H9 (cell line): Measurements from ENCODE around the gene KIAA0753. TPM values are rescaled to one million over a fixed set of nuclear protein-coding genes. Genes with fewer than 3 reads are reported as not detected.

ENCODE experiments used
- DNase-seq: peaks from one replicate; pipeline ENCODE4 v3.0.0-alpha.2; 2017
- H2AFZ ChIP-seq: one replicate; pipeline ENCODE4 v1.6.1; 2013; ENCODE audit warnings: mild to moderate bottlenecking, low read length, control low read depth, moderate library complexity
- H2AK5ac ChIP-seq: 2 replicates; pipeline ENCODE4 v1.6.1; 2013; ENCODE audit warnings: low read length, control low read depth, mixed read lengths; ENCODE audit not compliant: insufficient read length
- H2BK120ac ChIP-seq: one replicate; pipeline ENCODE4 v1.6.1; 2013; ENCODE audit warnings: low read depth, mild to moderate bottlenecking, low read length, control low read depth, inconsistent platforms; ENCODE audit not compliant: poor library complexity, severe bottlenecking
- H2BK12ac ChIP-seq: 2 replicates; pipeline ENCODE4 v1.6.1; 2013; ENCODE audit warnings: low read length, control low read depth, mixed read lengths, low read depth; ENCODE audit not compliant: insufficient read length
- H2BK15ac ChIP-seq: 2 replicates; pipeline ENCODE4 v1.6.1; 2013; ENCODE audit warnings: low read depth, low read length, control low read depth
- H2BK20ac ChIP-seq: one replicate; pipeline ENCODE4 v1.6.1; 2013; ENCODE audit warnings: low read depth, mild to moderate bottlenecking, low read length, control low read depth, inconsistent platforms; ENCODE audit not compliant: poor library complexity, severe bottlenecking
- H2BK5ac ChIP-seq: 2 replicates; pipeline ENCODE4 v1.6.1; 2013; ENCODE audit warnings: low read length, control low read depth, mixed read lengths; ENCODE audit not compliant: insufficient read length
- H3K14ac ChIP-seq: 2 replicates; pipeline ENCODE4 v1.6.1; 2013; ENCODE audit warnings: low read length, control low read depth; ENCODE audit not compliant: insufficient read depth
- H3K18ac ChIP-seq: 2 replicates; pipeline ENCODE4 v1.6.1; 2013; ENCODE audit warnings: low read depth, mild to moderate bottlenecking, mixed read lengths, low read length, control low read depth; ENCODE audit not compliant: insufficient read length
- H3K23ac ChIP-seq: 2 replicates; pipeline ENCODE4 v1.6.1; 2013; ENCODE audit warnings: low read length, control low read depth, mixed read lengths, low read depth; ENCODE audit not compliant: insufficient read length
- H3K23me2 ChIP-seq: 2 replicates; pipeline ENCODE4 v1.6.1; 2013; ENCODE audit warnings: low read depth, mild to moderate bottlenecking, mixed read lengths, low read length, control low read depth; ENCODE audit not compliant: insufficient read length, poor library complexity, severe bottlenecking
- H3K27ac ChIP-seq: 2 replicates; pipeline ENCODE4 v1.5.1; 2013; ENCODE audit warnings: low read length, control low read depth, mixed read lengths, low read depth; ENCODE audit not compliant: insufficient read length
- H3K27me3 ChIP-seq: 2 replicates; pipeline ENCODE4 v1.6.1; 2013; ENCODE audit warnings: low read length, control low read depth, inconsistent platforms; ENCODE audit not compliant: insufficient read depth
- H3K4ac ChIP-seq: 2 replicates; pipeline ENCODE4 v1.6.1; 2013; ENCODE audit warnings: low read depth, mild to moderate bottlenecking, control low read depth, inconsistent platforms, low read length, moderate library complexity
- H3K4me1 ChIP-seq: 2 replicates; pipeline ENCODE4 v1.6.1; 2013; ENCODE audit warnings: low read length, control low read depth, inconsistent platforms; ENCODE audit not compliant: insufficient read depth
- H3K4me2 ChIP-seq: 2 replicates; pipeline ENCODE4 v1.6.1; 2013; ENCODE audit warnings: low read length, control low read depth, mixed read lengths; ENCODE audit not compliant: insufficient read length, insufficient read depth
- H3K56ac ChIP-seq: 2 replicates; pipeline ENCODE4 v1.6.1; 2013; ENCODE audit warnings: low read depth, mild to moderate bottlenecking, mixed read lengths, low read length, control low read depth; ENCODE audit not compliant: insufficient read length
- H3K79me1 ChIP-seq: 2 replicates; pipeline ENCODE4 v1.6.1; 2013; ENCODE audit warnings: low read depth, mild to moderate bottlenecking, moderate library complexity, low read length, control low read depth, inconsistent platforms; ENCODE audit not compliant: insufficient read depth, poor library complexity, severe bottlenecking
- H3K79me2 ChIP-seq: 2 replicates; pipeline ENCODE4 v1.6.1; 2013; ENCODE audit warnings: low read length, control low read depth, inconsistent platforms; ENCODE audit not compliant: insufficient read depth
- H3K9ac ChIP-seq: 2 replicates; pipeline ENCODE4 v1.6.1; 2013; ENCODE audit warnings: low read length, control low read depth, mixed read lengths; ENCODE audit not compliant: insufficient read length; ENCODE audit errors: extremely low read depth
- H3K9me3 ChIP-seq: one replicate; pipeline ENCODE4 v1.6.1; 2013; ENCODE audit warnings: low read depth, low read length, inconsistent platforms; ENCODE audit not compliant: control insufficient read depth
- H3T11ph ChIP-seq: one replicate; pipeline ENCODE4 v1.6.1; 2013; ENCODE audit warnings: mild to moderate bottlenecking, low read length, control low read depth, inconsistent platforms
- H4K20me1 ChIP-seq: one replicate; pipeline ENCODE4 v1.6.1; 2013; ENCODE audit not compliant: control insufficient read depth, insufficient read length, insufficient read depth
- H4K5ac ChIP-seq: 2 replicates; pipeline ENCODE4 v1.6.1; 2013; ENCODE audit warnings: low read depth, mild to moderate bottlenecking, mixed read lengths, low read length, control low read depth; ENCODE audit not compliant: insufficient read length
- H4K8ac ChIP-seq: replicated peaks from 2 replicates; pipeline ENCODE4 v1.6.1; 2013; ENCODE audit warnings: low read length, control low read depth, mixed read lengths, low read depth; ENCODE audit not compliant: insufficient read length
- H4K91ac ChIP-seq: 2 replicates; pipeline ENCODE4 v1.6.1; 2013; ENCODE audit warnings: low read depth, mild to moderate bottlenecking, moderate library complexity, mixed read lengths, low read length, control low read depth; ENCODE audit not compliant: insufficient read length
- H3K27ac Mint-ChIP-seq, 3 experiments: 2 replicates in 2 of 3; 3 replicates in 1 of 3; pipeline ENCODE4 v1.8.0; 2020 to 2021; ENCODE audit warnings: mixed read lengths in 3 of 3, mild to moderate bottlenecking in 1 of 3, moderate library complexity in 1 of 3
- H3K27me3 Mint-ChIP-seq: 2 replicates; pipeline ENCODE4 v1.8.0; 2021; ENCODE audit warnings: low read depth, mild to moderate bottlenecking, moderate library complexity, mixed read lengths
- H3K36me3 Mint-ChIP-seq, 3 experiments: 2 replicates in 2 of 3; 3 replicates in 1 of 3; pipeline ENCODE4 v1.8.0; 2020 to 2021; ENCODE audit warnings: low read depth in 3 of 3, mixed read lengths in 3 of 3; ENCODE audit not compliant: insufficient read depth in 1 of 3
- H3K4me1 Mint-ChIP-seq, 2 experiments: 2 replicates each; pipeline ENCODE4 v1.8.0; 2020; ENCODE audit warnings: mixed read lengths in 2 of 2
- H3K4me3 Mint-ChIP-seq, 2 experiments: 2 replicates in 1 of 2; 3 replicates in 1 of 2; pipeline ENCODE4 v1.8.0; 2020 to 2021; ENCODE audit warnings: mild to moderate bottlenecking in 2 of 2, mixed read lengths in 2 of 2, moderate library complexity in 1 of 2
- H3K9me3 Mint-ChIP-seq, 2 experiments: 2 replicates in 1 of 2; 3 replicates in 1 of 2; pipeline ENCODE4 v1.8.0; 2020; ENCODE audit warnings: mild to moderate bottlenecking in 2 of 2, mixed read lengths in 2 of 2, moderate library complexity in 1 of 2
- CTCF ChIP-seq: fragments of 200-600 bp; sonication (generic); conservative IDR thresholded peaks from 3 replicates; pipeline ENCODE4 v1.8.0; 2021; ENCODE audit warnings: antibody characterized with exemption, mild to moderate bottlenecking
- WGBS: extraction: QIAGEN DNeasy Blood & Tissue Kit; methylation state at CpG from one replicate; pipeline ENCODE4 v1.1.7; 2013; ENCODE audit warnings: missing lambda C conversion rate, low lambda C conversion rate, mixed read lengths; ENCODE audit not compliant: insufficient read length; ENCODE audit errors: extremely low coverage; 5-methylcytosine and 5-hydroxymethylcytosine counted together
- long read RNA-seq: library from polyadenylated mRNA; unstranded; transcript quantifications from one replicate; pipeline ENCODE4 v2.0.0, GENCODE V29; 2020
- total RNA-seq: library from RNA; stranded (reverse); gene quantifications from 2 replicates; pipeline ENCODE4 v1.2.1, GENCODE V29; 2021

Gene KIAA0753
- total RNA-seq: 37.2 and 37.4 TPM in 2 replicates
- long read RNA-seq, full-length matches to known transcripts: 17 of 29 reads
- long read RNA-seq, partial matches to known transcripts: 6 of 29 reads
- long read RNA-seq, other reads (novel, unspliced or antisense): 6 of 29 reads

GRCh38 chr17:6640536-6641246 is at the start of gene KIAA0753, which contains the start of gene TXNDC17:
KIAA0753 (minus strand) TSS chr17:6640711; CDS start chr17:6635103, 5,608 bp downstream.
TXNDC17 (plus strand) TSS chr17:6641060; CDS start chr17:6641083, 23 bp downstream.
- Histone ChIP-seq H2BK120ac (no peak within 1 kb of the TSS), H3K9me3 (no peaks in the 10 kb centered on the region), H3K9ac (peak within 1 kb of the TSS; percentile 75), H2AFZ (peak within 1 kb of the TSS; percentile 96), H2BK5ac (no peak within 1 kb of the TSS), H4K5ac (no peak within 1 kb of the TSS), H4K8ac (no peak within 1 kb of the TSS), H3K4me2 (peak within 1 kb of the TSS; percentile 99), H3K56ac (no peak within 1 kb of the TSS), H3K4ac (no peak within 1 kb of the TSS), H3K14ac (peak within 1 kb of the TSS; percentile 96), H3K4me1 (no peaks in the 10 kb centered on the region), H3K79me1 (no peaks in the 10 kb centered on the region), H3K18ac (peak within 1 kb of the TSS; percentile 97), H2AK5ac (no peak within 1 kb of the TSS), H2BK15ac (no peak within 1 kb of the TSS), H3K23ac (no peak within 1 kb of the TSS), H3T11ph (no peak within 1 kb of the TSS), H2BK12ac (no peak within 1 kb of the TSS), H3K79me2 (peaks cover 2% of the 10 kb centered on the region; the same call in 1 of the 2 replicates), H2BK20ac (no peak within 1 kb of the TSS), H4K20me1 (no peaks in the 10 kb centered on the region), H4K91ac (no peak within 1 kb of the TSS), H3K27me3 (no peaks in the 10 kb centered on the region), H3K23me2 (peaks cover 18% of the 10 kb centered on the region), H3K27ac (peak within 1 kb of the TSS; percentile 32)
- H3K9me3 Mint-ChIP-seq: no peaks in the 10 kb centered on the region
- peaks cover 2 to 28% (median 28%) of the 10 kb centered on the region in 3 experiments; a peak in 6 of 7 replicates for H3K36me3 Mint-ChIP-seq
- DNase-seq: peak; percentile 97
- H3K4me3 Mint-ChIP-seq: peak within 1 kb of the TSS; percentile 91 to 94
- TF ChIP-seq CTCF: no peak
- H3K27me3 Mint-ChIP-seq: no peaks in the 10 kb centered on the region; the same call in 1 of the 2 replicates
- peaks cover 15 to 20% of the 10 kb centered on the region in 2 experiments for H3K4me1 Mint-ChIP-seq
- no CpG with 5 or more reads among the region's 52 CpGs for WGBS
- H3K27ac Mint-ChIP-seq: peak within 1 kb of the TSS; percentile 96 to 100 (median 98)
